ENCODE data around the gene MLLT6.

The MLLT6 gene

GRCh38 chr17:38706505-38707216, 1.6 kb downstream of the MLLT6 start:
- in situ Hi-C loops (cut with MboI; ENCODE audit: low sequenced_read_pairs): no loop called here

DNA sequence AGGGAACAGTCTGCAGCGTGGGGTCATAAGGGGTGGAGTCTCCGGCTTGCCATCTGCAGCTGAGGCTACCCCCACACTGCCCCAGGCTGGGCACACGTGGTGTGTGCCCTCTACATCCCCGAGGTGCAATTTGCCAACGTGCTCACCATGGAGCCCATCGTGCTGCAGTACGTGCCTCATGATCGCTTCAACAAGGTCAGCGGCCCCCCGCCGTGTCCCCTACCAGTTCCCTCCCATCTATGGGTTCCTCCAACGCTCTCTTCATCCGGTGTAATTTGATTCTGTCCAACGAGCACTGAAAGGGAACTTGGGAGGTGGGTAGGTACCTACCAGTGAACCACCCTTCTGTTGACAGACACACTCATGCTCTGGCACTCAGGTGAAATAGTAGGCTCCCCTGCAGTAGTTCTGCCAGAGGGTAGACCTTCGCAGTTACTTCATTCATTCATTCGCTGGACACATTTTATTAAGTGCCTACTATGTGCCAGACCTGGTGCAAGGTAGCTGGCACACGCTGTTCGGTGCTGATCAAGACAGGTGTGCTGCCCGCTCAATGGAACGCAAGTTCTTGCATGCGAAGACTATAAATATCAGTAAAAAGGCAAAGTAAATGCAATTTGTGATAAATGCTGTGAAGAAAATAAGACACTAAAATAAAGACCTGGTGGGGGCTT, 2.7 kb downstream of the MLLT6 start:
- in situ Hi-C loops (cut with MboI; ENCODE audit: low sequenced_read_pairs): no loop called here

GRCh38 chr17:38709104-38709820, 4.2 kb downstream of the MLLT6 start:
- in situ Hi-C loops (cut with MboI; ENCODE audit: low sequenced_read_pairs): no loop called here

GRCh38 chr17:38709864-38710603, 5.0 kb downstream of the MLLT6 start:
- in situ Hi-C loops (cut with MboI; ENCODE audit: low sequenced_read_pairs): no loop called here

DNA sequence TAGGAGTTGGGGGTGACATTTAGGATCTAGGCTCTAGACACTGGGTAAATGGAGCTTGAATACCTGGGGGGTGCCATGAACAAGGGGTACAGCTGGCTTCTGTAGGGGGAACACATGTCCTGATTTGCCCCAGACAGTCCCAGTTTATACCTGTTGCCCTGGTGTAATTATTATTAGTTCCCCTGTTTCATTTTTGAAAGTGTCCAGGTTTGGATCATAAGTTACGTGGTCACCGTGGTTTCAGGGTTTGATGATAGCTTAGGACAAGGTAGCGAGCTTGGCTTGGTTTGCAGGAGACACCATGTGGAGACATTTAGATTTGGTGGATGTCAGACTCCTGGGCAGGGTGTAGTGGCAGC, 5.5 kb downstream of the MLLT6 start:
- in situ Hi-C loops (cut with MboI; ENCODE audit: low sequenced_read_pairs): no loop called here

- in situ Hi-C loops (cut with MboI; ENCODE audit: low sequenced_read_pairs): no loop called here
Observed at GRCh38 chr17:38710985-38711384, 5.9 kb downstream of the MLLT6 start.

DNA sequence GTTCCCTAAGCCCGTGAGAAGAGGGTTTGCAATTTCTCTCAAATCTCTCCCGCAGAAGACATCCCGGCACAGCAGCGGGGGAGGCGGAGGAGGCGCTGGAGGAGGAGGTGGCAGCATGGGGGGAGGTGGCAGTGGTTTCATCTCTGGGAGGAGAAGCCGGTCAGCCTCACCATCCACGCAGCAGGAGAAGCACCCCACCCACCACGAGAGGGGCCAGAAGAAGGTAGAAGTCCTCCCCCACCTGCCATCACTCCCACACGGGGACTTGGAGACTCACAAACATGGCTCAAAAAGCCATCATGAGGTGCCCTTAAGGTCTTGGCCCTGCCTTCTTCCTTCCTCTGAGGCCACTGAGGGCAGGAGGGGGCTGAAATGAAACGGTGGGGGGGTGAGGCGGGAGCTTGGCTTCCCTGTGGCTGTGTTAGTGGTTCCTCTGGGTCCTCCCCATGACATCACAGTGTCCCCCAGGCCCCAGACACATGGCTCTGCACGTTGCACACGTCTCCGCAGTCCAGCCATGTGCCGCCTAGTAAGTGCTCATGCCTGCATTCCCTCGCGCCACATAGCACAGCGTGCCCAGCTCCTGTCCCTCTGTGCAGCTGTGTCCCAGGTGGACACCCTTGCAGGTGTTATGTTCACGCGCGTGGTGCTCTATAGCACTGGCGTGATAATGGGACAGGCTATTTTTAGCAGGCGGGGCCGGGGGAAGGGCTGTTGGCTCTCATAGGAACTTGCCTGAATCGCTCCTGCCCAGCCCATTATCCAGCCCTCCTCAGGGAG, 6.9 kb downstream of the MLLT6 start:
- in situ Hi-C loops (cut with MboI; ENCODE audit: low sequenced_read_pairs): no loop called here

GRCh38 chr17:38712593-38712992, 7.5 kb downstream of the MLLT6 start:
- in situ Hi-C loops (cut with MboI; ENCODE audit: low sequenced_read_pairs): no loop called here

DNA sequence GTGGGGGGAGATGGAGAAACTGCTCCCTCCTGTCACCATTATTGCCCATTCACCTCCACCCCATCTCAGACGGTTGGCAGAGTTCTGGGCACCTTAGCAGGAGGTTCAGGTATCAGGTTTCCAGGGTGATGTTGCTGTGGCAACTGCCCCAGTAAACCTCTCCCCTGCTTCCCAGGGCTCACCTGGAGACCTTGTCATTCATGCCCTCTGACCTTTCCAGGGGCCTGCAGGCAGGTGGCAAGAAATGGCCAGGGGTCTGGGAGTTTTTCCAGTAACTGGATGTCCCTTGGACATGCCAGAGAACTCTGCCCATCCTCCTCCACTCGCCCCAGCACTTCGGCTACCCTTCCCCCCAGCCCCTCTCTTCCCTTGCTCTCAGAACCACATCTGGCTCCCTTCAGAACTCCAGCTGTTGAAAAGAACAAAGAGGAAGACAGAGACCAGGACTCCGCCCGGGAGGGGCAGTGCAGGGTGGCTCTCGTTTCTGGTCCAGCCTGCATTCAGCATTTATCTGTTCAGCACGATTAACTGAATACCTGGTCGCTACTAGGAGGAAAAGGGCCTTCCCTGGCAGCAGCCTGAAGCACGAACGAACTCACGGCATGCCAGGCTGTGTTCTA, 8.5 kb downstream of the MLLT6 start:
- in situ Hi-C loops (cut with MboI; ENCODE audit: low sequenced_read_pairs): no loop called here

DNA sequence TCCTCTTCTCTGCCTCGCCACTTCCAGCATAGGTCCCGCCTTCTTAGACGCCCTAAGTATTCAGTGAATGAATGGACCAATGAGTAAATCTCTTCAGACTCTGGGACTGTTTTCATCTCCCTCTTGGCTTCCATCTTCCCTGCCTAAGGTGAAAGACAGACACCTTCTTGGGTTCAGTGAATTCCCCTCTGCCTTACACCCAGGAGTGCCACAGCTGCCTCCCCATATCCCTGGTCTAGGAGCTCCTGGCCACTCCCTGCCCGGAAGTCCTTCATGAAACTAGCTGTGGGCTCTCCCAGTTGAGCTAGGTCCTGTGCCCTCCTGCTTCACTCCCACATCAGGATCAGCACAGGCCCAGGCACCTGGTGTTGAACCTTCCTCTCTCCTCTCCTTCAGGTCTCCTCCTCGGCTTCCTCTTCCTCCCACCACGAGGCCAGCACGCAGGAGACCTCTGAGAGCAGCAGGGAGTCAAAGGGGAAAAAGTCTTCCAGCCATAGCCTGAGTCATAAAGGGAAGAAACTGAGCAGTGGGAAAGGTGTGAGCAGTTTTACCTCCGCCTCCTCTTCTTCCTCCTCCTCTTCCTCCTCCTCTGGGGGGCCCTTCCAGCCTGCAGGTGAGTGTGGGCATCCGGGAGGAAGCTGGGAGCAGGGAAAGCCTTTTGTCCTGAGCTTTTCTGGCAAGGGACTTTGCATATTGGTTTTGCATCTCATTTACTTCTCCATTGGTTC, 10.3 kb downstream of the MLLT6 start:
- in situ Hi-C loops (cut with MboI; ENCODE audit: low sequenced_read_pairs): no loop called here

GRCh38 chr17:38716368-38717005, 11.4 kb downstream of the MLLT6 start:
- in situ Hi-C loops (cut with MboI; ENCODE audit: low sequenced_read_pairs): no loop called here

- in situ Hi-C loops (cut with MboI; ENCODE audit: low sequenced_read_pairs): no loop called here
Observed at GRCh38 chr17:38717139-38717745, 12.2 kb downstream of the MLLT6 start.

DNA sequence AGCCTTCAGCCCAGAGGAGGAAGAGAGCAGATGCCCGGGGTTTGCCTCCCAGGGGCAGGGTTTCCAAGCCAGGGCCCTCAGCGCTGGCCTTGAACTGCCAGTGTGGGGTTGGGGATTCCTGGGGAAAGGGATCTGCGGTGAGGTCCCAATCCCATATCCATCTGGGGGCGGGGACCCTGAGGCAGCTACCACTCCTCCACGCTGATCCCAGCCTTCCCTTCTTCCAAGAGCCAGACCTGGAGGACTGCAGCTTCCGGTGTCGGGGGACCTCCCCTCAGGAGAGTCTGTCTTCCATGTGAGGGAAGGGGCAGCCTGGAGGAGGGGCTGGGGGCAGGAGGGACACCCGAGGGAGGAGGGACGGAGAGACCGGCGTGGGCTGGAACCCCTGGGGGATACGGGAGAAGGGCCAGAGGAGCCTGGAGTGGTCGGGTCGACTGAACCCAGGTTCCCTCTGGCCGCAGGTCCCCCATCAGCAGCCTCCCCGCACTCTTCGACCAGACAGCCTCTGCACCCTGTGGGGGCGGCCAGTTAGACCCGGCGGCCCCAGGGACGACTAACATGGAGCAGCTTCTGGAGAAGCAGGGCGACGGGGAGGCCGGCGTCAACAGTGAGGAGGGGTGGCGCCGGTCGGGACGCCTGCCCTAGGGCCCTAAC, 14.3 kb downstream of the MLLT6 start:
- in situ Hi-C loops (cut with MboI; ENCODE audit: low sequenced_read_pairs): no loop called here

DNA sequence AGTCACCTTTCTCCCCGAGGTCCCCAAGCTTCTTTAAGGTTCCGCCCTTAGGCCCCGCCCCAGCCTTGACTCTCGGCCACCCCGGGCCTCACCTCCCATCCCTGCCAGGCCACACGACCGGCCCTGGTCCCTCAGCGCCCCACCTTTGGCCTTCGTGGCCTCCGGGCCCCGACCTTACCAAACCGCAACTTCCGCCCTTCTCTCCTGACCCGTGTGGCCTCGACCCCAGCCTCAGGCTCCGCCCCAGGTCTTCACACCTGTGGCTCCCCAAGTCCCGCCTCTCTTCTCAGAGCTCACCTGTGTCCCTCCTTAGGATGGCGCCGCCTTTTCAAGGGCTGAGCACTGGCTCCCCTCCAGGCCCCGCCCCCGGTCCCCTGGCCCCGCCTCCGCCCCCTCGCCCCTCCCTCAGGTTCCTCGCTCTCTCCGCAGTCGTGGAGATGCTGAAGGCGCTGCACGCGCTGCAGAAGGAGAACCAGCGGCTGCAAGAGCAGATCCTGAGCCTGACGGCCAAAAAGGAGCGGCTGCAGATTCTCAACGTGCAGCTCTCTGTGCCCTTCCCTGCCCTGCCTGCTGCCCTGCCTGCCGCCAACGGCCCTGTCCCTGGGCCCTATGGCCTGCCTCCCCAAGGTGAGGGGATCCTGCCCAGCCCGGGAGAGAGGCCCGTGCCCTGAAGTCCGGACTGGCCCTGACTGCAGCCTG, 15.0 kb downstream of the MLLT6 start:
- in situ Hi-C loops (cut with MboI; ENCODE audit: low sequenced_read_pairs): no loop called here

DNA sequence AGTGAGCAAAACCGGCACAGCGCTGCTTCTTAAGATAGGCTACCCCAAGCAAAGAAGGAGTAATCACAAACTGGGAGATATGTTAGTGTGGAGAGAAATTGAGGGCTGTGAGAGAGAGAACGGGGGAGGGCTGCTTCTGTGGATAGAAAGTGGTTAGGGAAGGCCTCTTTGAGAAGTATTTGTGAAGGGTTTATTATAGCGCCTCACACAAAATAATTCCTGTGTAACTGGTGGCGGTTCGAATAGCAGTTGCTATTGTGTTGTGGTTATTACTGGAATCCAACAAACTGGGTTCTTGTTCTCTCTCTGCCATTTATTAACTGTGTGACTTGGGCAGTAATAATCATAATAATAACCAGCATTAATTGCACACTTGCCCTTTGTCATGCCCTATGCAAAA, 15.9 kb downstream of the MLLT6 start:
- in situ Hi-C loops (cut with MboI; ENCODE audit: low sequenced_read_pairs): no loop called here

GRCh38 chr17:38721802-38722201, 16.7 kb downstream of the MLLT6 start:
- in situ Hi-C loops (cut with MboI; ENCODE audit: low sequenced_read_pairs): no loop called here

DNA sequence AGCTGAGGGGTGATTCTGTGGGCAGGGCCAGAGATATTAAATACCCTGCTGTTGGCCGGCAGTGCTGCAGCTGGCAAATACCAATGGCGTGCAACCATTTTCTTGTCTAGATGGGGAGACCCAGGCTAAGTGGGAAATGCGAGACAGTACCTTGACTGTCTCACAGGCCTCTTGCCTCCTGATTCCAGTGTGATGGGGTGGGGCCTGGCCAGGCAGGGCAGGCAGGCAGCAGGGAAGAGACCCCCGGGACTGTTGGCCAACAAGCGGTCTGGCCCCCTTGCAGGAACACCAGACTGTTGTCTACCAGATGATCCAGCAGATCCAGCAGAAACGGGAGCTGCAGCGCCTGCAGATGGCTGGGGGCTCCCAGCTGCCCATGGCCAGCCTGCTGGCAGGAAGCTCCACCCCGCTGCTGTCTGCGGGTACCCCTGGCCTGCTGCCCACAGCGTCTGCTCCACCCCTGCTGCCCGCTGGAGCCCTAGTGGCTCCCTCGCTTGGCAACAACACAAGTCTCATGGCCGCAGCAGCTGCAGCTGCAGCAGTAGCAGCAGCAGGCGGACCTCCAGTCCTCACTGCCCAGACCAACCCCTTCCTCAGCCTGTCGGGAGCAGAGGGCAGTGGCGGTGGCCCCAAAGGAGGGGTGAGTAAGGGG, 19.4 kb downstream of the MLLT6 start:
- in situ Hi-C loops (cut with MboI; ENCODE audit: low sequenced_read_pairs): no loop called here

Measured in HL-60/S4 treated with phorbol 12-myristate 13-acetate at 8.2 ng/mL for 4 days and 3 days (cell line).